ENCODE data around the gene RXRA. TPM values are rescaled to one million over a fixed set of nuclear protein-coding genes. Genes with fewer than 3 reads are reported as not detected.

RXRA gene
- total RNA-seq, 1 experiment from 2014 or later, result 20.4 TPM

DNA sequence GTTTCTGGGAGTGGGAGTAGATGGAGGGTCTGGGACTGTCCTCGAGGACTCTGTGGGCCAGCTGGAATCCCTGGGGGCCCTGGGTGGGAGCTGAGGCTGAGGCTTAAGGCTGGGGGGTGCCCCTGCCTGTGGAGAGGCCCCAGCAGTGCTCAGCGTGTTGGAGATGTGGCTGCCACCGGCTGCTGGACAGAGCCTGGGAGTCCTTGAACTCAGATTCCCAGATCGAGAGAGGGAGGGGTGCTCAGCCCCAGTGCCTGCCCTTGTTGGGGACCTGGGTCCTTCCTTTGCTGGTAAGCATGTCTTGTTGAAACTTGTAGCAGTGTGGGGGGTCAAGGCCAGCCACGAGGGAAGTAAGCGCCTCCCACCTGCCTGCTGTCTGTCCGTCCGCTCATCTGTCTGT lies 10.7 kb downstream of the RXRA start:
- no peak for DNase-seq (ENCODE audit: low read depth)

DNA sequence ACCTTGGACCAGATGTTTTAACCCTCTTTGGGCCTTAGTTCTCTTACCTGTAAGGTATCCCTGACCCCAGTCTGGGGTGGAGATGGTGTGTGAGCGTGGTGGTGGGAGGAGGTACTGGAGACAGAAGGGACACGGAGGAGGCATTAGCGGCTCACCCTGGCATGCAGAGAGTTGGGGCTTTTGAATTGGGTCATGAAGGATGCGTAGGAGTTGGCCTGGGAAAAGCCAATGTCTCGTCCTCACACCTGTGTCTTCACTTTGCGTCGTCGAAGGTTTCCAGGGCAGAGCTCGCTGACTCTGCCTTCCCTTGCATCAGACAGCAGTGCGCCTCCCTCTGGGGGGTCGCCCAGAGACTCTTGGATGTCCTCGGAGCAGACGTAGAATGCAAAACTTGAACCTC lies 11.2 kb downstream of the RXRA start:
- no peak for DNase-seq (ENCODE audit: low read depth)

DNA sequence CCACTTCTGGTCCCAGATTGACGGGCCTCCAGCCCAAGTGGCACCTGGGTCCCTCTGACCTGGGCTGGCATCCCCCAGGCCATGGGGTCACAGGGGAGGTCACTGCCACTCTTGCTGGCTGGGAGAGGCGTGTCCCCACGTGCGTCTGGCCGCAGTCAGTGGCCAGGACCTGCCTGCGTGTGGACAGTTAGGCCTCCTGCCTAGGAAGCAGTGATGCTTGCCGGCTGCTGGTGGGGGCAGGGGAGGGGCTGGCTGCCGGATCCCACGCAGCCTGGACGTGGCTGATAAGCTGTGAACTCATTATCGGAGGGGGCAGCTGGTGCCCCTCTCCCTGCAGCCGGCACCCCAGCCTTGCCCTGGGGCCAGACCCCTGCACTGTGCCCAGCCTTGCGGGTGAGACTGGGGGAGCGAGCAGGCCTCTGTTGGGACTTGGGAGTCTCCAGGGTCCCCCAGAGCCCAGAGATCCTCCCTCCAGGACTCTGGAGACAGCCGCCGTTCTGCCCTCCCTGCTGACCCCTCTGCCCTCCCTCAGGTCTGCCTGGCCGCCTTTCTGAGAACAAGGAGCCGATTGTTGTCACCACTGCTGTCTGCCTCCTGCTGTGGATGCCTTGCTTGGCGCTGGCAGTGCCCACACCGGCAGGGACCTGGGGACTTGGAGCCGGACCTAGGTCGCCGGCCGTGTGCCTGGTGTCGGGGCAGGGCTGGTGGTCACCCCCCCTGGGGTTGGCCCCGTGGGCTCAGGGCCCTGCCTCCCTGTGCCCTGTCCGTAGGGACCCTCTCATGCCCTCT lies 12.3 kb downstream of the RXRA start:
- no peak for DNase-seq (ENCODE audit: low read depth)

DNA sequence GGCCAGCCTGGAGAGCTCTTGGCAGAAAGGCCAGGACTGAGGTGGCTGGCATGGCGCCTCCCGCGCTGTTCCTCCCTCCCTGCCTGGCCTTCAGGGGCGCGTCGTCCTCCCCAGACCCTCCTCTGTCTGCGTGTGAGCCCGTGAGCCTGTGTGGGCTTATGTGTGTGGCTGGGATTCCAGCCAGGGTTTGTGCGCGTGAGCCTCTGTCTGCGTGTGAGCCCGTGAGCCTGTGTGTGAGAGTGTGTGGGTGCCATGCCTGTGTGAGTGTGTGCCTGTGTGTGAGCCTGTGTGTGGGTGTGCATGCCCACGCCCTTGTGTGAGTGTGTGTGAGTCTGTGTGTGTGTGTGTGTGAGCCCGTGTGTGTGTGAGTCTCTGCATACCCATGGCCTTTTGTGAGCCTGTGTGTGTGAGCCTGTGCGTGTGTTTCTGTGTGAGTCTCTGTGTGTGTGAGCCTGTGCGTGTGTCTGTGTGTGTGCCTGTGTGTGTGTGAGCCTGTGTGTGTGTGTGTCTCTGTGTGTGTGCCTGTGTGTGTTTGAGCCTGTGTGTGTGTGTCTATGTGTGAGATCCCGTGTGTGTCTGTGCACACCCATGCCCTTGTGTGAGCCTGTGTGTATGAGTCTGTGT lies 13.0 kb downstream of the RXRA start:
- no peak for DNase-seq (ENCODE audit: low read depth)

DNA sequence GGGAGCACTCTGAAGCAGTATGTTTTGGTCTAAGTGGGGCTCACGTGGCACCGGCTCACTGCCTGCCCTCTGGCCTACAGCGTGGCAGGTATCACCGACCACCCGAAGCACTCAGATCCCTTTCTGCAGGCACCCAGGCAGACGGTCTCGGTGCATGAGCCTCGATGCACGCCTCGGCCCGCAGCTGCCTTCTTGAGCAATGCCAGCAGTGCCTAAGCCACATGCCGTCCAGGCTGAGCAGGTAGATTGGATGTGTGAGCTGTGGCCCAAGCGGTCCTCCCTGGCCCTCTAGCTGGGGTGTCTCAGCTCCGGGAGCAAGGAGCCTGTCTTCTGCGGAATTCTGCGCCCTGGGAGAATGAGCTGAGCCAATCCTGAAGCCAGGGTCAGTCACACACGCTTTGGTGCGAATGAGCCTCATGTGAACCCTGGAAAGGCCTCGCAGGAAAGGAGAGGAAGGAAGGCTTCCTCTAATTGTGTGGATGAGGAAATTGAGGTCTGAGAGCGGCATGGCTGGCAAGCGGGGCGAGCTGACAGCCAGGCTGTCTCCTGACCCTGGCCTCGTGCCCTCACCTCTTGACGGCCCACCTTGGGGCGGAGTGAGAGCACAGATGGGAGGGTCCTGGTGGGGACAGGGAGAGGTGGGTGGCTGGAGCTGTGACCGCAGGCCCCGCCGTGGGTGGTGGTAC lies 14.4 kb downstream of the RXRA start:
- DNase-seq (ENCODE audit: low read depth), result no peak

DNA sequence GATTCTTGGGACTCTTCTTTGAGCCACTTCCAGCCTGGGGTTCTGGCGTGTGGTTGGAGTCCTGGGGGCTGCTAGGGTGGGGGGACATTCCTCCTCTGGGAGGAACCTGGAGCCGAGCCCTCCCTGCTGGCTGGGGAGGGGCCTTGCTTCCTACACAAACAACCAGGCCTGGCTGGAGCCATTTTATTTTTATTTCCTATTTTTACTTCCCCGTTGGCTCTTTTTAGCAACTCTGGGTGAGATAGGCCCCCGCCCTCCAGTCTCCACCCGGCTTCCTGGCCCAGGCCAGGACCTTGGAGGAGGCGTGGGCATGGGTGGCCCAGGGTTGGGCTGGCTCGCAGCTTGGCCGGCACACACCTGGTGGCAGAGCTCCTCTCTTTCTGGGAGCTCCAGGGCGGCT lies 15.1 kb downstream of the RXRA start:
- no peak for DNase-seq (ENCODE audit: low read depth)

DNA sequence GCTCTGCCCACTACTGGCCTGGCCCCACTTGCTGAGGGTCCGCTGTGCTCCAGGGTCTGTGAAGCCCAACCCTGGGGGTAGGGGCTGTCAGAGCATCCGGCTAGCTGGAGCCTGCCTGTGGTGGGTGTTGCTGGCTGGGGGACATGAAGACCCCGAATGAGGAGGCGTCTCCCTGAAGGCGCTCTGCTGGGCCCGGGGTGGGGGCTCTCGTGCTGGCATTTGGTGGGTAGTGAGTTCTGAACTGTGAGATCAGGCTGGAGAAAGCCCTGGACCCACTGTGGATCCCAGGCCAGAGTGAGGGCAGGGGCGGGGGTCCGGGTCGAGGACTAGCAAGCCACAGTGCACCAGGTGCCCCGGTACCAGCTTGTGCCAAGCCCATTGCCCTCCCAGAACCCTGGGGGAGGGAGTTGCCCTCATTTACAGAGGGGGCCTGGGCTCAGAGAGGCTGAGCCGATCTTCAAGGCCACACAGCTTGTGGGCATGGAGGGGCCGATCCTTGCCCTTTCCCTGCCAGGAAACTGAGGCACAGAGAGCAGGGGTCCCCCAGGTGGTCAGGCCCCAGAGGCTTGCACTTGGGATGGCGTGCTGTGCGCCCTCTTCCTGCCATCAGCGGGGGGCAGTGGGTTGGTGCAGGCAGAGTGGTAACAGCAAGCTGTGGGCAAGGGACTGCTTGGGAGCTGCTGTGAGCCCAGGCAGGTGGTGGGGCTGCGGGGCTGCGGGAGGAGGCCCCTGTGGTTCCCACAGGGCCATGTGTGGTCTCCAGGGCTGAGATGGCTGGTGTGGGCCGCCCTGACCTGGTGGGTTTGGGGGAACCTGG lies 15.9 kb downstream of the RXRA start:
- DNase-seq (ENCODE audit: low read depth), result no peak

DNA sequence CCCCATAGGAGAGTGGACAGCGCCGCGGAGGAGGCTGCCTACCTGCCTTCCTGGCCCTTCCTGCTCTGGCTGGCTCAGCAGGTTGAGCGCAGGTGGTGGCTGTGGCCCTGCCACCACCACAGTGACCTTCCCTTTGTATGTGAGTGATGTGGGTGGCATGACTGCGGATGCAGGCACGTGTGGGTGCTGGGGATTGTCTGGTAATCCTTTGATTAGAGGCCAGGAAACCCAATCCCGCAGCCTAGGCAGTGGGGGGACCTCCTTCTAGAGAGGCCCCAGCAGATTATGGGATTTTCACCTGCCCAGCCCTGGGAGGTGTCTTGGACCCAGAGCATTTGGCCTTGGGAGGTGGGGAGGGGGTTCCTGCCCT lies 16.5 kb downstream of the RXRA start:
- DNase-seq (ENCODE audit: low read depth), result no peak

DNA sequence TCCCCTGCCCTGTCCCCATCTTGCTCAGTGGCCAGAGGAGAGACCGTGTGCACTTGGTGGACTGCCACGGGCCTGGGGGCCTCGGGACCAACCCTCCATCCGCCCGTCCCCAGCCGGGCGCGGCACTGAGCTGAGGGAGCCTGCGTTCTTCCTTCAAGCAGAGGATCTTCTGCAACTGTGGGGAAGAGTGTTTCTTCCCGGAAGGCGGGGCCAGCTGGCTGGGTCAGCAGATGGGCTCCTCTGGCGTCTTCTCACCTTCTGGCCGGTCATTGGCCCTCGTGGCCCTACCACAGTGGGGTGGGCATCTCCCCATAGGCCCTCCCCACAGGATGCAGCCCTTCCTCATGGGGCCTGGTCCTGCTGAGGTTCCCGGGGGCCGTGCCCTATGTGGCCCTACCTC lies 17.4 kb downstream of the RXRA start:
- DNase-seq (ENCODE audit: low read depth), result no peak

DNA sequence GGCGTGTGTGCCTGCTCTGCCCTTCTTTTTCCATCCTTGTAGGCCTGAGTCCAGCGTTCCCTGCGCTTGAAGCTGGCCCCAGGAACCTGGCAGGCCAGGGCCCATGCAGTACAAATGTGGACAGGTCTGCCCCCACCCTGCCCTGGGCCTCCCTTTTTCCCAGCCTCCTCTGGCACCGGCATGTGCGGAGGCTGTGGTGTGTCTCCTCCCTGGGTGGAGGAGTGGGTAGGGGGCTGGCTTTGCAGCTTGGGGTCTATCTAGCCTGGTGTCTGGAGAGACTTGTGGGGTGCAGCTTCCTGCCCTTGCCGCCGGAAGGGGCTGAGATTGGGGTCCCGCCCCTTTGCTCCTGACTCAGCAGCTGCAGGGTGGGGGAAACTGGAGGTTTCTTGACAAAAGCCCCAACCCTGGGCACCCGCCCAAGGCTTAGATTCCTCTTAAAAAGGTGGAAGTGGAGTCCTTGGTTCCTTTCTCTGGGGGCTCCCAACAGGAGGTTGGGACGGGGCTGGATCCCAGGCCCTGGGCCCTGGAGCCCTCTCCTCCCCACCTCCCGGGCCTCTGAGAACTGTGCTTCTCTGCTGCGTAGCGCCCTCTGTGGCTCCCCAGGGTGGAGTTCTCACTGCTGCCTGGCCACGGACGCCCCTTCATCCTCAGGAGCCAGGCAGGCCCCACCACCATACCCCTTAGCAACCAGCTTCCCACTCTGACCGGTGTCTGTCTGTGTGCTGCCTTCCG lies 18.0 kb downstream of the RXRA start:
- no peak for DNase-seq (ENCODE audit: low read depth)

DNA sequence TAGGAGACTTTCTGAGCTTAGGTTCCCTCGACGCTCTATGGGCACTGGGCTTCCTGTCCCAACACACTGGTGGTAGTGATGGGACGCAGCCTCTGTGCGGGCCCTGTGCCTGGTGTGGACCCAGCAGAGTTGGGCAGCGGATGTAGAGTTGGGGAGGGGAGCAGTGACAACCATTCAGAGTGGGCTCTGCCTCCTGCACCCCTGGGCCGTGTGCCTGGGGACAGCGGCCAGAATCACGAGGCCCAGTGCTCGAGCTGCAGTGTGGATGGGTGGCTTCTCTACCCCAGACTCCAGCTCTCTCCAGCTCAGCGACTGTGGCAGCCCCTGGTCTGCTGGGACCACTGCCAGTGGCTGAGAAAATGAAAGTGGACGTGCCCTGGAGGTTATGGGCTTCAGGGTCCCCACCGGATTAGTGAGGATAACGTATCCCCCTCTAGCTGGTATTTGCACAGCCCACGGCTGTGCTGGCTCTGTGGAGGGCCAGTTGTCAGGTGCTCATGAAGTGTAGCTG lies 18.6 kb downstream of the RXRA start:
- no peak for DNase-seq (ENCODE audit: low read depth)

DNA sequence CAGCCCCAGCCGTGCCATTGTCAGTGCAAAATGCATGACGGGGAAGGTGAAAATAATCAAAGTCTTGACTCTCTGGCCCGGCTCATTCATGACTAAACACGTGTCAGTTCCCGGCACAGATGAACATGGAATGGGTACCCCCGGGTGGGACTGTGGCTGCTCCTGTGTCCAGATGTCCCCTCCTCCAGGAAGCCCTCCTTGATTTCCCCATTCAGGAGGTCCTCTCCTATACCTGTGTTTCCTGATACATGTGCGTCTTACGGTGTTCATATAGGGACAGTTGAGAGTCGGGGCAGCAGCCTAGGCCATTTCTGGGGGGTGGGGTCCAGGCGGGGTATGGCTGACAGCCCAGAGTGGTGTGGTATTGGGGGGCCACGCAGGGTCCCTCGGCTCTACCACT lies 19.5 kb downstream of the RXRA start:
- no peak for DNase-seq (ENCODE audit: low read depth)

DNA sequence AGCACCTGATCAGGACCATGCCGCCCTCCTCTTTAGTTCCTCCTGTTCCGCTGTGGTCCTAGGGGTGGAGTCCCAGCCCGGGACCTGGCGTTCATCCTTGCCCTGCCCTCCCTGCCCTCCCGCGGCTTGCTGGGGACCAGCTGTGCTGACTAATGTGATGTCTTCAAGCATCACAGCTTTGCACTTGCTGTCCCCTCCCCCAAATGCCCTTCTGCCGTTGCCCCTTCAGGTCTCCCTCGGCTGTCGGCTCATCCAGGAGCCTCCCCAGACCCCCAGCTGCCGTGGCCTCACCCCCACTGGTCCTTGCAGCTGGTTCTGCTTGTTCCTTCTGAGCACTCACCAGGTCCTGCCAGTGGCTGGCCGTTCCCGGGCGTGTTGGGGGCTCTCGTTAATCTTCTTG lies 19.9 kb downstream of the RXRA start:
- peak; percentile 35 for DNase-seq (ENCODE audit: low read depth)

DNA sequence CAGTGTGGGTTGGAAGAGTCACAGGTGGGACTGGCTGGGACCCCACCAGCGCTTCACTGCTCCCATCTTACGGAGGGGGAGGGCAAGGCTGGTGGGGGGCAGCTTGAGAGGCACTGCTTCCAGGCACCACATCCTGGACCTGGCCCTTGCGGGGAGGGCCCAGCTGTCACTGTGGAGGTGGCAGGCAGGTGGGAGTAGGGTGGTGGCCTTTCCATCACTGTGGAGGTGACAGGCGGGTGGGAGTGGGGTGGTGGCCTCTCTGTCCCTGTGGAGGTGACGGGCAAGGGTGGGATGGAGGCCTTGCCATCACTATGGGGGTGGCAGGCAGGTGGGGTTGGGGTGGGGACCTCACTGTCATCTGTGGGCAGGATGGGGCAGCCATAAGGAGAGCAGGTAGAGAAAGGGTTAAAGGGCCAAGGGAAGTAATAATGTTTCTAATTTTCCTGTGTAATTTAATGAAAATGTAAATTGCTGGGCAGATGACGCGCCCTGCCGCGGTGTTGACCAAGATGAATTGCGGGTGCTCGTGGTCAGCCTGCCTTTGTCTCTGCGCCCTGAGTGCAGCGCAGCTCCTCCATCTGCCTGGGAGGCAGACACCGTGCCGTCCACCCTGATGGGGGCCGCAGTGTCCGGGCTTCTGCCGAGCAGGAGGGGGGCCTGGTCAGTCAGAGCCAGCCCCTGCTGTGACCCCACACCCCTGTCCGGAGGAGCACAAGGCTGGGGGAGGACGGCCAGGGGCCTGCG lies 20.8 kb downstream of the RXRA start:
- no peak for DNase-seq (ENCODE audit: low read depth)

DNA sequence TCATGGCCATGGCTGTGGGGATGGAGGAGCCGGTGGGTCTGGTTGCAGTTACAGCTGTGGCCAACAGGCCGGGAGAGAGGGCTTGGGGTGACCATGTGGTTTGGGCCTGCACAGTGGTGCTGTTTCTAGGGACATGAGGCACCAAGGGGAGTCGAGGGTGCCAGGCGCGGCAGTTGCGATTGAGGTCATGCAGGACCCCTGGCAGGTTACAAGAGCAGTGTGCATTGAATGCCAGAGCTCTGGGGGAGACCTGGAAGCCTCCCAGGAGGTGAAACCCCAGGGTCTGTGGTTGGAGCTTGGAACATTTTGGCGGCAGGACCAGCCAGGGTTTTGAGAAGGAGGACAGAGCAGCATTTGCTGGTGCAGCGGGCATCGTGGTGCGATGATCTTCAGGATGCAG lies 21.7 kb downstream of the RXRA start:
- DNase-seq (ENCODE audit: low read depth), result no peak

DNA sequence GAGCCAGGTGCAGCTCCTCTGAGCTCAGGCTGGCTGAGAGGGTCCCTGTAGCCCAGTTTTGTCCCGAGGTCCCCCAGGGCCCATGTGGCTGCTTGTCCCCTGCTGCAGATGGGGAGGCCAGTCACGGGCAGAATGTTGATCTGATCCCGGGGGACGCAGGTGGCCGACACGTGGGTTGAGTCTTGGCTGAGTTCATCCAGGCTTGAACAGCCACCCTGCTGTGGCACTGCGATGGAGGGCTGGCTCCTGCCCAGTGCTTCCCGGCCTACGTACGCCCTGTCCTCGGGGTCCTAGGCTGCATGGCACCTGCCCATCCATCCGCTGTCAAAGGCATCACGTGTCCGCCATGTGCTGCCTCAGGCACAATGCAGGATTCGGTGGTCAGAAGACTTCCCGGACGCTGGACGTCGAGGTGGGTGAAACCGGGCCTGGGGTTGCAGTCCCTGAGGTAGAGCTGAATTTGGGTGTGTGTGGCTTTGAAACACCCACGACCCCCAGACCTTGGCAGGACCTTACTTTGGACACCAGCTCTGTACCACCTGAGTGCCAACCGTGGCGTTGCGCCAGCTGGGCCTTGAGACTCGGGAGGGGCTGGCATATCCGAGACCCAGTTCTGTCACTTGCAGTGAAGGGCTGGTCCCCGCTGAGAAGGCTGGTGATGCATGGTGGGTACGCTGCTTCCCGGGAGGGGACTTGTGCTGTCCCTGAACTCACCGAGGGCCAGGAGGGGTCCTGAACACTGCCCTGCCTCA lies 22.3 kb downstream of the RXRA start:
- no peak for DNase-seq (ENCODE audit: low read depth)

DNA sequence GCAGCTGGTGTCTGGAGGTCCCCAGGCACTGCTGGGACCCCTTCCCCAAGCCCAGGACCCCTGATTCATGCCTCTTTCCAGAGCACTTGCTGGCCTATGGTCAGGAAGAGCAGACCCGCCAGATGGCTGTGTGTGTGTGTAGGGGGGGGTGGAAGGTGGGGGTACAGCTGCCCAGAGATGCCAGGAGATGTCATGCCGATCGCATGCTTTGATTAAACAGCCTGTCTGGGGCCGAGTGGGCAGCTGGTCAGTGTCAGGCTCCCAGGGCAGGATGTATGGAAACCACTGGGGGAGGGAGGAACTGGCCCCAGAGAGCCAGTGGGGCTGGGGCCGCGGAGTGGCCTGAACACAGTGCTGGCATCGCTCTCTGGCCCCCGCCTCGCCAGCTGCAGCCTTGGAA lies 23.7 kb downstream of the RXRA start:
- no peak for DNase-seq (ENCODE audit: low read depth)

DNA sequence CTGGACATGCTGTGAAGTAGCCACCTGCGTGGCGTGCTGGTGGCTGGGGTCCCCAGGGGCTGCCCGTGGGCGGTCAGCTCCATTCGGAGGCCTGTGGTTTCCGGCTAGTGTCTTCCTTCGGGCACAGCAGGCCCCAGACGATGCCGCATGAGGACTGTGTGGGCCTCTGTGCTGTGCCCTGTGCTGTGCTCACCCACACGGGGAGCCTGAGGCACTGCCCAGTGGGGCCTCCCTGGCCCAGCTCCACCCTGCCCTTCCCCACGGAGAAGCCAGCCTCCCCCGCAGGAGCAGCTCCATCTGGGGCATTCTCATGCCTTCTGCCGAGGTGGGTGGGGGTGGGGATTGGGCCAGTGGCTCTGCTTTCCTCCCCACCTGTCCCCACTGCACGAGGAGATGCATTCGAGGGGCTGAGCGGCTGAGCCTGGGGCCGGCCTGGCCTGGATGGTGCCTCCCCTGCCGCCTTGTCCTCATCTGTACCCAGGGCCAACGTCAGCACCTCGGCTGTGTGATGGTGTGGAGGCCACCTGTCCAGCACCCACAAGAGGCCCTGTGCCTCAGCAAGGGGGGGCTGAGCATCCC lies 24.2 kb downstream of the RXRA start:
- DNase-seq (ENCODE audit: low read depth), result no peak

DNA sequence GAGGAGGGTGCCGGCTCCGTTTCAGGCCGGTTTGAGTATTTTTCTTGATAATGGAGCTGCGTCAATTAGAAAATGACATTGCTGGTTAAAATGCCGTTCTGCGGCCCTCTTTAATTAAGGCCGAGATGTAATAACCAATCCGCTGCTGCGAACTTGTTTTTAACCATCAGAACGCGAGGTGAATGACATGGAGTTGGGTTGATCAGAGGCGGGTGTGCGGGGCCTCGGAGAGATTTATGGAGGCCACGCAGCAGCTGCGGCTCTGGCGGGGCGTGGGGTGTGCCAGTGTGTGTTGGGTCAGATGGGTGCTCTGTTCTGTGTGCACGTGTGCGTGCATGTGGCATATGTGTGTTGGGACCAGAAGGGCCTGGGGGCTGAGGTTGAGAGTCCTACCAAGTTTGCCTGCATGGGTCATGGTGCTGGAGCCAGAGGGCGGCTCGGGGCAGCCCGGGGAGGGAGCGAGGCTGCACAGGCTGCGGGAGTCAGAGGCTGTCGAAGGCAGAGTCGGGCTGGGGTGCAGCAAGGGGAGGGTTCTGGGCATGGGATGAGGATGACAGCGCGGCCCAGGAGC lies 25.4 kb downstream of the RXRA start:
- DNase-seq (ENCODE audit: low read depth), result no peak

Measured in LHCN-M2 (cell line).